GM19351 (cell line): ENCODE measurements around the gene FZD4.
A peak's percentile ranks its signal among the peaks of the same experiment; 100 is the strongest.
"Not testable (repeated sequence)": the region's sequence is repeated elsewhere in the genome, so short reads cannot be mapped to it uniquely, and the experiment has no call there.

ENCODE experiments used
- ATAC-seq: cut with Tn5 transposase; IDR thresholded peaks from one replicate; pipeline ENCODE4 v1.9.1; 2021; ENCODE audit warnings: mild to moderate bottlenecking, moderate library complexity; ENCODE audit not compliant: unreplicated experiment

FZD4 gene

GRCh38 chr11:86977441-86978050 lies 22.4 kb upstream of the FZD4 start:
- no peak for ATAC-seq

- ATAC-seq: no peak
Observed at GRCh38 chr11:86972734-86973133, 17.5 kb upstream of the FZD4 start.

GRCh38 chr11:86969258-86969657 lies 14.1 kb upstream of the FZD4 start:
- no peak for ATAC-seq

- ATAC-seq: not testable (repeated sequence)
Observed at GRCh38 chr11:86967601-86968000, 12.4 kb upstream of the FZD4 start.

- no peak for ATAC-seq
Observed at GRCh38 chr11:86957976-86958646, 2.9 kb upstream of the FZD4 start.

- no peak for ATAC-seq
Observed at GRCh38 chr11:86956905-86957195, 1.7 kb upstream of the FZD4 start.

GRCh38 chr11:86955111-86955360 lies 159 bp downstream of the FZD4 start:
- peak; percentile 16 for ATAC-seq

GRCh38 chr11:86954269-86955110 lies 705 bp downstream of the FZD4 start:
- ATAC-seq: no peak

GRCh38 chr11:86952221-86952875 lies 2.8 kb downstream of the FZD4 start:
- no peak for ATAC-seq

GRCh38 chr11:86951706-86952105 lies 3.5 kb downstream of the FZD4 start:
- no peak for ATAC-seq

GRCh38 chr11:86950661-86950995 lies 4.6 kb downstream of the FZD4 start:
- ATAC-seq: no peak

- ATAC-seq: no peak
Observed at GRCh38 chr11:86949995-86950660, 5.1 kb downstream of the FZD4 start.

- ATAC-seq: no peak
Observed at GRCh38 chr11:86948733-86949132, 6.5 kb downstream of the FZD4 start.

GRCh38 chr11:86947541-86947940 lies 7.7 kb downstream of the FZD4 start:
- no peak for ATAC-seq

GRCh38 chr11:86943505-86943904 lies 11.7 kb downstream of the FZD4 start:
- ATAC-seq: not testable (repeated sequence)

- no peak for ATAC-seq
Observed at GRCh38 chr11:86941871-86942599, 13.2 kb downstream of the FZD4 start.

GRCh38 chr11:86941077-86941870 lies 13.9 kb downstream of the FZD4 start:
- no peak for ATAC-seq

- no peak for ATAC-seq
Observed at GRCh38 chr11:86940122-86940777, 14.9 kb downstream of the FZD4 start.
